NCI-H146 treated with DMSO at 0.1 percent for 48 hours (cell line): ENCODE data around the gene SKI.

Experiments
- DNase-seq: peaks from one replicate; lab custom pipeline; 2025; ENCODE audit not compliant: unreplicated experiment; lab: John Stamatoyannopoulos, UW

SKI gene

DNA sequence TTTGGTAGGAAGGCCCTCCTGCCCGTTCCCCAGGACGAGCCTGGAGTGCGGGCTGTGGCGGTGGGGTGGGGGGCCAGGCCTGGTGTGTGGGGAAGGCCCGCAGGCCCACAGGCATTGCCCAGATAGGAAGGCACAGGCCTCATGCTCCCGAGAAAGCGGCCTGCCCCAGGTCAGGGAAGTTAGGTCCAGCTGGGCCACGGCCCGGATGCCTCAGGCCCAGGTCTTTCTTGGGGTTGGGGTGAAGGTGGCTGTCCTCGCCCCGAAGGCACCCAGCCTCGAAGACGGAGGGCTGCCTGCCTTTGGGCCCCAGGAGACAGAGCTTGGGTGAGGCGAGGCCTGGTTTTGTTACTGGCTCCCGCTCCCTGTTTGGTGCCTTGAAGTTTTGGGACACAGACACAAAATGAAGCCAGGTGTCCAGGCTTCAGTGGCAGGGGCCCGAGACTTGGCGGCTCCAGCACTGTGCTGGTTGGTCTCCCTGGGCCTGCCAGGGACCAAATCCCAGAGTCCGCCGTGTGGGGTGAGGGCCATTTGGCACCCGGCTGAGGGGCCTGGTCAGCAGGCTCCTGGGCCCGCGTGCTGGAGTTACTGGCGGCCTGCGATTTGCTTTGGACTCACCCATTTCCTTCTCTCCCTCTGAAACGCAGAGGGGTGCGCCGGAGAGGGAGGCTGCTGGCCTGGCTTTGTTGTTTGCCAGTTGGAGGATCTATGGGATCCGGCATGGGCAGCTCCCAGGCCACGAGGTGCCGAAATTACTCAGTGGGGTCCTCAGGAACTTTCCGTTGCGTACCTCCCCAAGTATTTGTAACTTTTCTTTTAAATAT lies 2.0 kb downstream of the SKI start:
- DNase-seq: no peak

DNA sequence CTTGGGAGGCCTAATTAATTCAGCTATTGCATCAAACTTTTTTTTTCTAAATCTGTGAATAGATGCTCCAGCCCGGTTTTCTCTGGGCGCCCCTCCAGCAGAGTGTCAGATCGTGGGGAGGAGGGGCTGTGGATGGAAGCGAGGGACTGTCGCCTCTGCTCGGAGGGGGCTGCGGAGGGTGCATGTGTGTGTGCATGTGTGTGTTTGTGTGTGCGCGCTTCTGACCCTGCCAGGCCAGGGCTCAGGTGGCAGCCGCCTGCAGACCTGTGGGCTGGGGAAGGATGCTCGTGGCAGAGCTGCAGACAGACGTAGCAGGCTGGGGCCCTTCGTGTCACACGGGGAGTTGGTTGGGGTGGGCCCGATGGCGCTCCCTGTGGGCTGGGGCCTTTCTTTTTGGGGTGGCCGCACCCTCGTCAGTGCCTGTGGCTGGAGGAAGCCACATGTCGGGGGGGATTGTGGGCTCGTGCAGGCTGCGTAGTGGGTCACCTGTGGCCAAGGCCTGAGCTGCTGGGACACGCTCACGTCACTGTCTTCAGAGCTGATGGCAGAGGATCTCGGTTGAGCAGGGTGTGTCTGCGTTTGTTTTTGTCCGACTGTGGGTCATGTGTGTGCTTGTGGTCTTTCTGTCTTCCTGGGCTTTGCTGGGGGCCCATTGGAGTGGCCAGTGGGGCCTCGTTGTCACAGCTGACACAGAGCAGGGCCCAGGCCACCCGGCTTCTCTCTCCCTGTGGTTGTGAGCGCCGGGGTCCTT lies 2.8 kb downstream of the SKI start:
- DNase-seq: no peak

- DNase-seq: no peak
Measured at GRCh38 chr1:2231532-2232254, 3.6 kb downstream of the SKI start.

GRCh38 chr1:2232255-2232915 lies 4.3 kb downstream of the SKI start:
- no peak for DNase-seq

- no peak for DNase-seq
Measured at GRCh38 chr1:2232916-2233438, 4.9 kb downstream of the SKI start.

- no peak for DNase-seq
Measured at GRCh38 chr1:2233468-2233867, 5.3 kb downstream of the SKI start.

DNA sequence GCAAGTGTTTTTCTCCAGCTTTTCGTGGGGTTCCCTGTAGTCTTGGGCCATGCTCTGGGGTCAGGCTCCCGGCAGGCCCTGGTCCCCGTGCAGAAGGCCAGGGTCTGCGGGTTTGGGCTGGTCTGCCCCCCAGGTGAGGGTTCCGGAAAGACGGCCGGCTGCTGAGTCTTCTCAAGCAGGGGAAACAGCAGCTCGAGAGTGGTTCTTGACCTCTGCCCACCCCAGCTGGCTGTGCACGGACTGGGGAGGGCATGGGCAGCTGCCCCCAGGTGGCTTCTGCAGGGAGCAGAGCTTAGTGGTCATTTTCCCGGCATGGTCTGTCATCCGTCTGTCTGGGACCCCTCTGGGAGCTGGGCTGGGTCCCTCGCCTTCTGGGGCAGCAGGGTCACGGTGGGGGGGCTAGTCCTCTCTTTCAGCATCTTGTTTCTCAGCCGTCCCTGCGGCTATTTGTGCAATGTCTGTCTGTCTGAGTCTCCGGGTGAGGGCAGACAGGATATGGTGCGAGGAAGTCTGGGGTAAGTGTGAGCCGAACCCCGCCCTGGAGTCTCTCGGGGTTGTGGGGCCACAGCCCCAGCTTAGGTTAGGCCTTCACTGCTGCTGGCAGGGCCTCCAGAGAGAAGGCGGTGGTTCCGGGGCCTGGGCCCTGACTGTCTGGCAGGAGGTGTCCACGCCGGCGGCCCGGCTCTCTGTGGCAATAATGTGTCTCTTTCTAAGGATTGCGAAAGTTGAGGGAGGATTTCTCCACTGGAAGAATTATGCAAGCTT lies 6.1 kb downstream of the SKI start:
- DNase-seq: no peak

DNA sequence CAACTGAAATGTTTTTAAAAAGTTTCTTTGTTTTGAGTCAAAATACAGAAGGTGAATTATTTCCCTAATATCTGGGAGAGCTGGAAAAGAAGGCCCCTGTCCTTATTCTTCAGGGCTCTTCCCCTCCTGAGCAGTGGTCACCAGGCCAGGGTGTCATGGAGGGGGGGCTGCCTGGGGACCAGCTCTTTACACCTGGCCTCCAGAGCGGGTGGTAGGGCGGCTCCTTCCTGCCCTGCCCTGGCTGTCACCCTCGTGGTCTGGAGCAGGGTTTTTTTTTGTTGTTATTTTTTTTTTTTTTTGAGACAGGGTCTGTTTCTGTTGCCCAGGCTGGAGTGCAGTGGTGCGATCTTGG lies 6.6 kb downstream of the SKI start:
- no peak for DNase-seq

GRCh38 chr1:2235300-2235998 lies 7.3 kb downstream of the SKI start:
- DNase-seq: no peak

DNA sequence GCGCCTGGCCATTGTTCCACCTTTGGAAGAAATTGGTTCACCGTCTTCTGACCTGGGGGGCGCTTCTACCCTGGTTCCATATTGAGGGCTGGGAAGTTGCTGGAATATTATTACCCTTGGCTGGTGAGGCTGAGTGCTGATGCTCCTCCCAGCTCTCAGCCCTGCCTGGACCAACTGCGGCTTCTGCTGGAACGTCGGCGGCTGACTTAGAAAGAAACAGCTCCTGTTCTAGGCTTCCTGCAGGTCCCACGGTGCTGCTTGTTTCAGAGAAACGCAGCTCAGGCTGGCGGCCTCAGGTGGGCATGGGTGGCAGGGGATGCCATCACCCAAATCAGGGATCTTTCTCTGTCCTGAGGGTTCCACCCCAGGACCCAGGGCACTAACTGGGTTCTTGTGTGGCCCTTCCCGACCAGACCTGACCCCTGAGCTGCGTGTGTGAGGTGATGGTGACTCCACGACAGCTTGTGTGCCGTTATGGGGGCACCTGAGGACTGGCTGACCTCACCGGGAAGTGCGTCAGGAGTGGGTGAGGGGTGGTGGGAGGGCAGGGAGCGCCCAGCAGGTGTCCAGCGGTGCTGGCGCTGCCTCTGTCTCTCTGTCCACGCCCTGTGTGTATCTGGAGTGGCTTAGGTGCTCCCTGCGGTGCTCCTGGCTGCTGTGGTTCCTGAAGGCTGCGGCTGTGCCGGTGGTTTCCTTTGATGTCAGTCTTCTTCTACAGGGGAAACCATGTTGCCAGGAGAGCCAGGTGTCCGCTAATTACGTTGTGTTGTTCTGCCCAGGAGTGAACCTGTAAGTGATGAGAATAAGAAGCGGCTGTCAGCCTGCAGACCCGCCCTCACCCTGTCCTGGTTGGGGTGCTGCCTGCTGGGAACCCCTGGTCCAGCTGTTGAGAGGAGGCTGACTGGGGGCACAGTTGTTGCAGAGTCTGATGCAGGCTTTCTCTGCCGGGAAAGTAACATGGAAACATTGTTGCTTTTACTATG lies 8.9 kb downstream of the SKI start:
- no peak for DNase-seq

- no peak for DNase-seq
Measured at GRCh38 chr1:2237773-2238172, 9.7 kb downstream of the SKI start.

DNA sequence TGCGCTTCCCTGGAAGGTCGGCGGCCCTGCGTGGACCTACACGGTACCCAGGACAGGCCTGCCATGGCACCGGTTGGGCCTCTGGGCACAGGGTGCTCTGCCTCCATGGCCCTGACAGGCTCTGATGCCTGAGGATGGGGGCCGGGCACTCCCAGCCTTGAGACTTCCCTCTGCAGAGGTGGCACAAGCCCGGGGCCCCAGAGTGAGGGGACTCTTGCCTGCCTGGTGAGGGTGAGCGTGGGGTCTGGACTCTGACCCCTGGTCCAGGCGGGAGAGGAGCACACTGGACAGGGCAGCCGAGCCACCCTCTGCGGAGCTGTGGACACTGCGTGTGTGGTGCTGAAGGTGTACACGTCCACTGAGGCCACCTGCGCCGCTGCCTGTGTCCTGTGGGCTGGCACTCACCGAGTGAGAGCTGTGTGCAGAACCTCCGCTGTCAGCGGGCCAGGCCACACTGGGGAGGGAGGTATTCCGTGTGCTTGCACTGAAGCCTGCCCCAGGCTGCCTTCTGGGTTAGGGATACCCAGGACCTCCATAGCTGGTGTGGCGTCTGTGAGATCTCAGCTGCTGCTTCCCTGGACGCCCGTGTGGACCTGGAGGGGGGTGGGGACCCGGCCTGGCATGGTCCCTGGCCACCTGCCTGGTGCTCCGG lies 10.4 kb downstream of the SKI start:
- no peak for DNase-seq

DNA sequence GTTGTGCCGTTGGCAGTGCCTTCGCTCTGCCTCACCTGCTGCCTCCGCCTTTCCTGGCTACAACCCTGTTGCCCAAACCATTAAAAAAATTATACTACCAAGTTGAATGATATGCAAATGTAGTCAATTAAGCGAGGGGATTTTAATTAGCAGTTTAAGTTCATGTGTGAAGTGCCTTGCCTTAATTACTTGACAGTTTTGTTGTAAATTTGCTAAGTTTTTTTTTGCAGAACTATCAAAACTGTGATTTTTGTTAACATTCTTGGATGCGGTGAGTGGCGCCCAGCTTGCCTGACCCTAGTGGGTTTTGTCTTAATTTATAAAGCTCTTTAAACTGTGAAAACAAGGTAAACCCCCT lies 10.9 kb downstream of the SKI start:
- no peak for DNase-seq

GRCh38 chr1:2239384-2239985 lies 11.4 kb downstream of the SKI start:
- DNase-seq: no peak

DNA sequence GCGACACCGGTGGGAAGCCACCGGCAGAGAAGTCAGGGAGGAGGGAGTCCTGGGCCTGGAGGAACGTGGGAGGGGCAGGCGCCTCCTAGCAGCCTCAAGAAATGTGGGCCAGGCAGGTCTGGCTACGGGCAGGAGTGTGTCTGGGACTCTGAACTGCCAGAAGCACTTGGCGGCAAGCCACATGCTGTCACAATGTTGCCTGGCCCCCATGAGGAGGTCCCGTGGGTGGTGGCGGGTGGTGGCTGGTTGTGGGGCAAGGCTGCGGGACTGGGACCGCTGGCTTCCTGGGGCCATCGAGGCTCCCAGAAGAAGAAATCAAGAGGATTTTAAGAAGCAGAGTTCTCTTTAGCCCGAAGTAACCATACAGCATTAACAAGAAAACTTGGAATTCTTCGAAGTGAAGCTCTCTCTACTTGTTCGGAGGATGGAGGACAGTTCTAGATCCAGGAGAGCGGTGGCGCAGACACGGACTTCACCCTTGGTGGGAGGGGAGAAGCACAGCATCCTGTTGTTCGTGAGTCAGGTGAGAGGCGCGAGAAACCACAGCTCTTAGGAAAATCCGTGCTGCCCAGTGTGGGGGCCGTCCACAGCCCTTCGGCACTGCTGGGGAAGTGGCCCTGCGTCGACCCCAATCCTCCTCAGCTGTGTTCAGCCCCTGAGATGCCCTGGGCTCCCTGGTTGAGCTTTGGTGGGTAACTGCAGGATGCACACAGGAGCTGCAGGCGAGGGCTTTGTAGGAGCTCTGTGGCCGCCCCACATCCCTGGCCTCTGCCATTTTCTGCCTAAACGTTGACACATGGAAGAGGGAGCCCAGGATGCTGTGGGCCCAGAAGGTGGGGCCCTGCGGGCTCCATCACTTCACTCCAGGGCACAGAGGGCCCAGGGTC lies 12.4 kb downstream of the SKI start:
- DNase-seq: no peak

GRCh38 chr1:2241820-2242219 lies 13.7 kb downstream of the SKI start:
- DNase-seq: no peak
